ENCODE data around the gene SIGLECL1.

SIGLECL1 gene

DNA sequence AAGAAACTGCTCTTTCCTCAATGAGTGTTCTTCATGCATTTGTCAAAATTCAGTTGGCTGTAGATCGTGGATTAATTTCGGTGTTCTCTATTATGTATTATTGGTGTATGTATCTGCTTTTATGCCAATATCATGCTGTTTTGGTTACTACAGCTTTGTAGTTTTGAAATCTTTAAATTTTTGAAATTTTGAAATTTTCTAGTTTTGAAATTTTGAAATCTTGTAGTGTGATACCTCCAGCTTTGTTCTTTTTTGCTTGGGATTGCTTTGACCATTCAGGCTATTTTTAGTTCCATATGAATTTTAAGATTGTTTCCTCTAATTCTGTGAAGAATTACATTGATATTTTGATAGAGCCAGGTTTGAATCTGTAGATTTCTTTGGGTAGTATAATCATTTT is 22.9 kb upstream of the SIGLECL1 start:
- no peaks in the 10 kb centered on the region for H4K20me1 ChIP-seq (ENCODE audit: insufficient read depth, low read length)
- TF ChIP-seq, protein P1, sequence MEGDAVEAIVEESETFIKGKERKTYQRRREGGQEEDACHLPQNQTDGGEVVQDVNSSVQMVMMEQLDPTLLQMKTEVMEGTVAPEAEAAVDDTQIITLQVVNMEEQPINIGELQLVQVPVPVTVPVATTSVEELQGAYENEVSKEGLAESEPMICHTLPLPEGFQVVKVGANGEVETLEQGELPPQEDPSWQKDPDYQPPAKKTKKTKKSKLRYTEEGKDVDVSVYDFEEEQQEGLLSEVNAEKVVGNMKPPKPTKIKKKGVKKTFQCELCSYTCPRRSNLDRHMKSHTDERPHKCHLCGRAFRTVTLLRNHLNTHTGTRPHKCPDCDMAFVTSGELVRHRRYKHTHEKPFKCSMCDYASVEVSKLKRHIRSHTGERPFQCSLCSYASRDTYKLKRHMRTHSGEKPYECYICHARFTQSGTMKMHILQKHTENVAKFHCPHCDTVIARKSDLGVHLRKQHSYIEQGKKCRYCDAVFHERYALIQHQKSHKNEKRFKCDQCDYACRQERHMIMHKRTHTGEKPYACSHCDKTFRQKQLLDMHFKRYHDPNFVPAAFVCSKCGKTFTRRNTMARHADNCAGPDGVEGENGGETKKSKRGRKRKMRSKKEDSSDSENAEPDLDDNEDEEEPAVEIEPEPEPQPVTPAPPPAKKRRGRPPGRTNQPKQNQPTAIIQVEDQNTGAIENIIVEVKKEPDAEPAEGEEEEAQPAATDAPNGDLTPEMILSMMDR (IDR thresholded peaks at IDR 0.05; ENCODE audit: borderline replicate concordance, extremely low read depth, low read length, poor library complexity, severe bottlenecking), result no peak
- TF ChIP-seq EZH2 (IDR thresholded peaks at IDR 0.05; ENCODE audit: borderline replicate concordance, low read depth, low read length, severe bottlenecking), result no peak
- H3K27ac ChIP-seq (ENCODE audit: low read length), result no peak overlapping the region
- no peaks in the 10 kb centered on the region for H3K36me3 ChIP-seq (ENCODE audit: insufficient read depth, low read length)
- no peaks in the 10 kb centered on the region for H3K9me3 ChIP-seq (ENCODE audit: insufficient read depth, low read length, severe bottlenecking)
- ATAC-seq (ENCODE audit: insufficient read depth, low read depth) (no peak), DNase-seq (no peak)
- no peak overlapping the region for H2AFZ ChIP-seq (ENCODE audit: low read depth, low read length)
- H3K79me2 ChIP-seq (ENCODE audit: insufficient read depth, low read length), result no peaks in the 10 kb centered on the region
- H3K27me3 ChIP-seq (ENCODE audit: insufficient read depth, low read length, poor library complexity), result peaks cover 2% of the 10 kb centered on the region
- no peak overlapping the region for H3K4me3 ChIP-seq (ENCODE audit: low read depth in 1 of 2, low read length in 2 of 2)
- H3K4me1 ChIP-seq (ENCODE audit: insufficient read depth, low read length), result no peaks in the 10 kb centered on the region
- no peak overlapping the region for H3K4me2 ChIP-seq (ENCODE audit: insufficient read depth, low read length)
- no peak overlapping the region for H3K9ac ChIP-seq (ENCODE audit: low read depth, low read length)

DNA sequence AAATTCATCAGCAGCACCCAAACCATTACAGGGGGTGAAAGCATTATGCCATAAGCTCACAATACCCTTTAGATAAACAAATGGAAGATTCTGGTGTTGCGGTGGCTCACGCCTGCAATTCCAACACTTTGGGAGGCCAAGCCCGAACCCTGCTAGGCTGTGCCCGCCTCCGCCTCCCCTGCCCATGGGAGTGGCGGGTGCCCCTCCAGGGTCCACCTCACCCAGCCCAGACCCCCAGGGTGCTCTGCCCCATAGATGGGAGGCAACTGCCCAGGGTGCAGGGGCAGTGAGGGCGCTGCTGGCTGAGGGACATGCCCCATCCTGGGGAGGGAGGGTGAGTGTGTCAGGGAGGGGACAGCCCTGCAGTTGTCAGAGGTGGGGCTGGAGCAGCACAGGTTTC is 10.0 kb upstream of the SIGLECL1 start:
- TF ChIP-seq, protein P1 (IDR thresholded peaks at IDR 0.05; ENCODE audit: borderline replicate concordance, extremely low read depth, low read length, poor library complexity, severe bottlenecking), result no peak
- no peak for TF ChIP-seq EZH2 (IDR thresholded peaks at IDR 0.05; ENCODE audit: borderline replicate concordance, low read depth, low read length, severe bottlenecking)
- Histone ChIP-seq H4K20me1 (ENCODE audit: insufficient read depth, low read length) (no peaks in the 10 kb centered on the region; the same call in 1 of the 2 replicates), H3K4me1 (ENCODE audit: insufficient read depth, low read length) (no peaks in the 10 kb centered on the region), H2AFZ (ENCODE audit: low read depth, low read length) (no peak overlapping the region), H3K9me3 (ENCODE audit: insufficient read depth, low read length, severe bottlenecking) (no peaks in the 10 kb centered on the region), H3K36me3 (ENCODE audit: insufficient read depth, low read length) (no peaks in the 10 kb centered on the region), H3K27me3 (ENCODE audit: insufficient read depth, low read length, poor library complexity) (peaks cover 2% of the 10 kb centered on the region), H3K9ac (ENCODE audit: low read depth, low read length) (no peak overlapping the region), H3K4me2 (ENCODE audit: insufficient read depth, low read length) (no peak overlapping the region), H3K79me2 (ENCODE audit: insufficient read depth, low read length) (no peaks in the 10 kb centered on the region), H3K4me3 (ENCODE audit: low read depth in 1 of 2, low read length in 2 of 2) (no peak overlapping the region), H3K27ac (ENCODE audit: low read length) (no peak overlapping the region)
- DNase-seq (no peak), ATAC-seq (ENCODE audit: insufficient read depth, low read depth) (no peak)

DNA sequence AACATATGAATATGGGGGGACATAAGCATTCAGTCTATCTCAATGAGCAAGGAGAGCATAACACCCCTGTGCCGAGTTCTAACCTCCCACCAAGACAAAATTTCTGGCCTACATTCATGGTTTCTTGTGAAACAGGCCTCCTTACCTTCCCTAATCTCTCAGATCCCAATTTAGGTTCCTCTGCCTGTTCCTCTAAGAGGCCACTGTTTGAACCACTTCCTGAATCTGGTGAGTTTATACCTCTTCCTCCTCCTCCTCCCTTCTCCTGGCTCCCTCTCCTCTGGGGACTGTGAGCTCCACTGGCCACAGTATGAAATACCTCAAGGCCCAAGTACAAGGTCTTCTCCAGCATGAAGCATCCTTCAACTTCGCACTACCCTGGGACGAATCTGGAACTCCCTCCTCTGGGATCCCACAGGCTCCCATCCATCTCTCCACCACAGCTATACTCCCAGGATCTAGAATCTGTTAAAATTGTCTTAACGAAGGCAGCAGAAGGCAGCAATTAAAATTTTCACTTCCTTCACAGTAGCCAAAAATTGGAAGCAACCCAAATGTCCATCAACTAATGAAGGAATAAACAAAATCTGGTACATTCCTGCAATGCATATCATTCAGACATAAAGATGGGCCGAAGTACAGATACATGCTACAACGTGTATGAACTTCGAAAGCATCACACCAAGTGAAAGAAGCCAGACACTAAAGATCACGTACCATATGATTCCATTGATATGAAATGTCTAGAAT is 7.8 kb upstream of the SIGLECL1 start:
- H2AFZ ChIP-seq (ENCODE audit: low read depth, low read length), result no peak overlapping the region
- H4K20me1 ChIP-seq (ENCODE audit: insufficient read depth, low read length), result no peaks in the 10 kb centered on the region; the same call in 1 of the 2 replicates
- no peak overlapping the region for H3K4me3 ChIP-seq (ENCODE audit: low read depth in 1 of 2, low read length in 2 of 2)
- TF ChIP-seq, protein P1 (IDR thresholded peaks at IDR 0.05; ENCODE audit: borderline replicate concordance, extremely low read depth, low read length, poor library complexity, severe bottlenecking), result no peak
- no peak for TF ChIP-seq EZH2 (IDR thresholded peaks at IDR 0.05; ENCODE audit: borderline replicate concordance, low read depth, low read length, severe bottlenecking)
- ATAC-seq (ENCODE audit: insufficient read depth, low read depth), result no peak
- H3K27ac ChIP-seq (ENCODE audit: low read length), result no peak overlapping the region
- no peaks in the 10 kb centered on the region for H3K4me1 ChIP-seq (ENCODE audit: insufficient read depth, low read length)
- peaks cover 2% of the 10 kb centered on the region for H3K27me3 ChIP-seq (ENCODE audit: insufficient read depth, low read length, poor library complexity)
- no peak overlapping the region for H3K4me2 ChIP-seq (ENCODE audit: insufficient read depth, low read length)
- no peak overlapping the region for H3K9ac ChIP-seq (ENCODE audit: low read depth, low read length)
- no peak for DNase-seq
- H3K36me3 ChIP-seq (ENCODE audit: insufficient read depth, low read length), result no peaks in the 10 kb centered on the region
- H3K79me2 ChIP-seq (ENCODE audit: insufficient read depth, low read length), result no peaks in the 10 kb centered on the region
- no peaks in the 10 kb centered on the region for H3K9me3 ChIP-seq (ENCODE audit: insufficient read depth, low read length, severe bottlenecking)
